Choroid plexus epithelial cell (primary cell): Measurements from ENCODE around the gene HAUS8.
"Not testable (repeated sequence)": the region's sequence is repeated elsewhere in the genome, so short reads cannot be mapped to it uniquely, and the experiment has no call there.

Source experiments
- DNase-seq: peaks from one replicate; pipeline ENCODE4 v3.0.0-alpha.2; 2010; ENCODE audit warnings: low read depth
- H3K4me3 ChIP-seq: 2 replicates; pipeline ENCODE4 v1.5.1; 2011; ENCODE audit warnings: low read depth, mild to moderate bottlenecking, control low read depth, low read length, moderate library complexity
- TF ChIP-seq, protein P1 (sequence below): conservative IDR thresholded peaks from 2 replicates; pipeline ENCODE4 v1.5.1; 2011; ENCODE audit warnings: low read depth, mild to moderate bottlenecking, control low read depth, inconsistent platforms, low read length, moderate library complexity

HAUS8 gene

GRCh38 chr19:17022738-17023137 is 52.5 kb downstream of the HAUS8 start:
- DNase-seq: no peak
- TF ChIP-seq, protein P1, sequence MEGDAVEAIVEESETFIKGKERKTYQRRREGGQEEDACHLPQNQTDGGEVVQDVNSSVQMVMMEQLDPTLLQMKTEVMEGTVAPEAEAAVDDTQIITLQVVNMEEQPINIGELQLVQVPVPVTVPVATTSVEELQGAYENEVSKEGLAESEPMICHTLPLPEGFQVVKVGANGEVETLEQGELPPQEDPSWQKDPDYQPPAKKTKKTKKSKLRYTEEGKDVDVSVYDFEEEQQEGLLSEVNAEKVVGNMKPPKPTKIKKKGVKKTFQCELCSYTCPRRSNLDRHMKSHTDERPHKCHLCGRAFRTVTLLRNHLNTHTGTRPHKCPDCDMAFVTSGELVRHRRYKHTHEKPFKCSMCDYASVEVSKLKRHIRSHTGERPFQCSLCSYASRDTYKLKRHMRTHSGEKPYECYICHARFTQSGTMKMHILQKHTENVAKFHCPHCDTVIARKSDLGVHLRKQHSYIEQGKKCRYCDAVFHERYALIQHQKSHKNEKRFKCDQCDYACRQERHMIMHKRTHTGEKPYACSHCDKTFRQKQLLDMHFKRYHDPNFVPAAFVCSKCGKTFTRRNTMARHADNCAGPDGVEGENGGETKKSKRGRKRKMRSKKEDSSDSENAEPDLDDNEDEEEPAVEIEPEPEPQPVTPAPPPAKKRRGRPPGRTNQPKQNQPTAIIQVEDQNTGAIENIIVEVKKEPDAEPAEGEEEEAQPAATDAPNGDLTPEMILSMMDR: no peak
- H3K4me3 ChIP-seq: no peak overlapping the region

DNA sequence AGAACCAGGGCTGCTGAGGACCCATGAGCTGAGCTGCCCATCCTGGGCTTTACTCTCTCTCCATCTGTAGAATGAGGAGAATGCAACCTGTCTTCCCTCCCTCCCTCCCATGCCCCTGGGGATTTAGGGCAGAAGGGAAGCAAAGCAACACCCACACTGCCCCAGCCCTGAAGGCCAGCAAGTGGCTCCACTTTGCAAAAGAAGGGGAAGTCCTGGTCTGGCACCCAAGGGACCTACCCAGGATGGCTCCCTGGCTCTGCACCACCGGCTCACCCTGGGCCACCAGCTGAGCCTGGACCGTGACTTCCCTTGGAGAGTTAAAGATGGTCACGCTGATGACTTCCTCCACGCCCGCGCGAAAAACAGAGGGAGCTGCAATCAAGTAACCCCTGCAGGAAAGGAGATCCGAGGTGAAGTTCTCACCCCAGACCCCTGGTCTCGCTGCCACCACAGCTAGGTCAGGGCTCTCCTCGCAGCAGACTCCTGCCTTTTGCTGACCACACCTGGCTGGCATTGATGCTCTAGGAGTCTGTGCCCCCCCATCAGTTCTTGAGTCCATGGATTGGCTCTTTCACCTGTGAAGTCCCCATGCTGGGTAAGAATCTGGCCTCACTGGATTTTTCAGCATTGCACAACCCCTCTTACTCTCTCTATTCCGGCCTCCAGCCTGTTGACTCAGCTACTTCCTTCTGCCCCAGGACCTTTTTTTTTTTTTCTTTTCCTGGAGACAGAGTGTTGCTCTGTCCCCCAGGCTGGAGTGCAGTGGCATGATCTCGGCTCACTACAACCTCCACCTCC is 53.3 kb downstream of the HAUS8 start:
- H3K4me3 ChIP-seq: no peak overlapping the region
- TF ChIP-seq, protein P1: no peak
- peak; percentile 78 for DNase-seq

DNA sequence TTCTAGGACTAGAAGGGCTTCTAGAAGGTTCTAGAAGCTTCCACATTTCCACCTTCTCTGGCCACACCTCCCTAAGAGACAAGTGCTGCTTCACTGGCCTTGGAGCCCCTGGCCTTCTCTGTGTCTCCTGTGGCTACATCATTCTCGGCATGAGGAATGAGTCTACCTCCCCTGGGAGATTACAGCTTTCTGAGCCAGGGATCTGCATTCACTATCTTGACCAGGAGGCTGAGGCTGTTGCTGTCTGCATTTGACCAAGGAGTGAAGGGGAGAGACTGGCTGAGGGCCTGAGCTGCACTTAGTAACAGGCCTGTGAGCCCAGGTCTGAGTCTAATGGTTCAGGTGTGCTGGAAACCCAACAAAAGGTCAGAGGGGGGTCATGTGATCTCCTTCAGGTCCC is 53.9 kb downstream of the HAUS8 start:
- no peak for DNase-seq
- no peak overlapping the region for H3K4me3 ChIP-seq
- TF ChIP-seq, protein P1: no peak

- peak; percentile 35 for DNase-seq
- no peak overlapping the region for H3K4me3 ChIP-seq
- TF ChIP-seq, protein P1: no peak
Measured at GRCh38 chr19:17020823-17021222, 54.4 kb downstream of the HAUS8 start.

- TF ChIP-seq, protein P1: no peak
- DNase-seq: no peak
- H3K4me3 ChIP-seq: no peak overlapping the region
Measured at GRCh38 chr19:17020385-17020784, 54.9 kb downstream of the HAUS8 start.

GRCh38 chr19:17014212-17014861 is 60.9 kb downstream of the HAUS8 start:
- not testable (repeated sequence) for H3K4me3 ChIP-seq, DNase-seq

GRCh38 chr19:17011485-17011884 is 63.8 kb downstream of the HAUS8 start:
- DNase-seq: no peak
- TF ChIP-seq, protein P1: no peak
- H3K4me3 ChIP-seq: no peak overlapping the region
